HFF-Myc (cell line): Measurements from ENCODE around the gene PGAP2.

Source experiments
- DNase-seq: peaks from one replicate; pipeline ENCODE4 v3.0.0-alpha.2; 2011; ENCODE audit warnings: low read depth; ENCODE audit errors: extremely low read depth
- H3K4me3 ChIP-seq: replicated peaks from 2 replicates; pipeline ENCODE4 v1.5.1; 2011; ENCODE audit warnings: low read depth, mild to moderate bottlenecking, control low read depth, low read length
- TF ChIP-seq, protein P1 (sequence below): IDR thresholded peaks from 2 replicates; pipeline ENCODE4 v1.5.1; 2012; ENCODE audit warnings: mild to moderate bottlenecking, low read depth, low read length, control low read depth; ENCODE audit errors: missing control alignments

Gene PGAP2

GRCh38 chr11:3832816-3833215 lies 24.5 kb downstream of the PGAP2 start:
- TF ChIP-seq, protein P1, sequence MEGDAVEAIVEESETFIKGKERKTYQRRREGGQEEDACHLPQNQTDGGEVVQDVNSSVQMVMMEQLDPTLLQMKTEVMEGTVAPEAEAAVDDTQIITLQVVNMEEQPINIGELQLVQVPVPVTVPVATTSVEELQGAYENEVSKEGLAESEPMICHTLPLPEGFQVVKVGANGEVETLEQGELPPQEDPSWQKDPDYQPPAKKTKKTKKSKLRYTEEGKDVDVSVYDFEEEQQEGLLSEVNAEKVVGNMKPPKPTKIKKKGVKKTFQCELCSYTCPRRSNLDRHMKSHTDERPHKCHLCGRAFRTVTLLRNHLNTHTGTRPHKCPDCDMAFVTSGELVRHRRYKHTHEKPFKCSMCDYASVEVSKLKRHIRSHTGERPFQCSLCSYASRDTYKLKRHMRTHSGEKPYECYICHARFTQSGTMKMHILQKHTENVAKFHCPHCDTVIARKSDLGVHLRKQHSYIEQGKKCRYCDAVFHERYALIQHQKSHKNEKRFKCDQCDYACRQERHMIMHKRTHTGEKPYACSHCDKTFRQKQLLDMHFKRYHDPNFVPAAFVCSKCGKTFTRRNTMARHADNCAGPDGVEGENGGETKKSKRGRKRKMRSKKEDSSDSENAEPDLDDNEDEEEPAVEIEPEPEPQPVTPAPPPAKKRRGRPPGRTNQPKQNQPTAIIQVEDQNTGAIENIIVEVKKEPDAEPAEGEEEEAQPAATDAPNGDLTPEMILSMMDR, result no peak
- no peak for DNase-seq
- no peak overlapping the region for H3K4me3 ChIP-seq

DNA sequence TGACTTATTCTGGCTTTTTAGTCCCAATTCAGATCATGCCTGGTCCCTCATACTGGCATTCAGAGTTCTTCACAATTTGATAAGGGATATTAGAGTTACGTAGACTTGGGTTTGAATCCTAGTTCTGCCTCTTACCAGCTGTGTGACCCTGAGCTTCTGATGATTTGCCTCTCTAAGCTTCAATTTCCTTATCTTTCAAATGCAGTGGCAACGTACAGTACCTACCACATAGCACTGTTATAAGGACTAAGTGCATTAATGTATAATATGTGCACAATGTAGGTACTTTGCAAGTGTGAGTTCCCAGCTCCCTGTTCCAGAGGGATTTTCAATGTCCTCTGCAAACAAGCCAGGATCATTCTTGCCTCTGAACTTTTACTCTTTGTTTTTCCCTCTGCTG lies 25.1 kb downstream of the PGAP2 start:
- no peak for DNase-seq
- TF ChIP-seq, protein P1, result no peak
- no peak overlapping the region for H3K4me3 ChIP-seq

- TF ChIP-seq, protein P1, result no peak
Measured at GRCh38 chr11:3834349-3834663, 25.9 kb downstream of the PGAP2 start.

GRCh38 chr11:3834664-3835461 lies 26.5 kb downstream of the PGAP2 start:
- H3K4me3 ChIP-seq, result no peak overlapping the region
- no peak for DNase-seq
- TF ChIP-seq, protein P1, result no peak

More at GRCh38 chr11:3834349-3834663, 25.9 kb downstream of the PGAP2 start:
- H3K4me3 ChIP-seq, result no peak overlapping the region
- no peak for DNase-seq

- H3K4me3 ChIP-seq, result no peak overlapping the region
- DNase-seq, result no peak
- TF ChIP-seq, protein P1, result no peak
Measured at GRCh38 chr11:3835751-3836150, 27.4 kb downstream of the PGAP2 start.

- TF ChIP-seq, protein P1, result no peak
- no peak overlapping the region for H3K4me3 ChIP-seq
- DNase-seq, result no peak
Measured at GRCh38 chr11:3836903-3837302, 28.5 kb downstream of the PGAP2 start.

- no peak for DNase-seq
- TF ChIP-seq, protein P1, result no peak
- H3K4me3 ChIP-seq, result no peak overlapping the region
Measured at GRCh38 chr11:3837793-3838192, 29.4 kb downstream of the PGAP2 start.
